ENCODE data around the gene H2AZ2.

The H2AZ2 gene

DNA sequence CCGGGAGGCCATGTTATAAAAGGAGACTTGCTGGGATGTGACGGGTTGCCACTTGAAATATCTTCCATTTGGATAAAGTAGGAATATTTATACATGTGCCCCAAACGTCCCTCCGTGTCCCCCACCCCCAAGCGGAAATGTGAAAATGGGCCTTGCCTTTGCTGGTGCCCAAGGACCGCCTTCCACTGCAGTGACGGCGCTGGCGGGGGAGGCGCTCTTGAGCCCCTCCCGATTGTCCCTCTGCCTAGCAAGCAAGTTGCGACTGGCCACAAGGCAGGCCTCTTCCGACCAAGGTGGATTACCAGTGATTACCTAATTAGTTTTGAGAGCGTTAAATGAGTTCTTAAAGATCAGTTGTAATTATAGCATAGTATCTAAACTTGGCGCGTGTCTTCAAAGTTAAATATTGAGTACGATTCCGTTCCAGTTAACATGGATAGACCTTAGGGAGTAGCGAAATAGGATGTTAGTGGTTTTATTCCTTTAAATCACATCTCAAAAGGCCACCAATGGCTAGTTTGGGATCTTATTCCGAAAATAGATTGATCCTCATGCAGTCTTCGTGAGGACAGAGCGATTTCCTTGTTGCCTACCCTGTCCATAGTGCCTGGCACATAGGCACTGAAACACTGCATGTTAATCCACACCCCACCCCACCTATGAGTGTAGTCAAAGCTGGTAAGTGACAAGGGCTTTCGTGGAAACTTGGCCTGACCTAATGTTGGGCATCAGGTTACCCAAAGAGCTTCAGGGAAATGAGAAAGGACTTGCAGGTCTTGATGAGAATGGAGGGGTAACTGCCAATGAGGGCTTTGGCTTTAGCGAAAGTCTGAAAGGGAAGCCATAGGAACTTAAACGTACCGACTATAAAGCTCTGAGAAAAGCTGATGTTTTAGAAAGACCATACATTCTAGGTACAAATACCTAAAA lies 50.3 kb downstream of the H2AZ2 start:
- DNase-seq (ENCODE audit: low spot score) = peak; percentile 95
- TF ChIP-seq, protein P1, sequence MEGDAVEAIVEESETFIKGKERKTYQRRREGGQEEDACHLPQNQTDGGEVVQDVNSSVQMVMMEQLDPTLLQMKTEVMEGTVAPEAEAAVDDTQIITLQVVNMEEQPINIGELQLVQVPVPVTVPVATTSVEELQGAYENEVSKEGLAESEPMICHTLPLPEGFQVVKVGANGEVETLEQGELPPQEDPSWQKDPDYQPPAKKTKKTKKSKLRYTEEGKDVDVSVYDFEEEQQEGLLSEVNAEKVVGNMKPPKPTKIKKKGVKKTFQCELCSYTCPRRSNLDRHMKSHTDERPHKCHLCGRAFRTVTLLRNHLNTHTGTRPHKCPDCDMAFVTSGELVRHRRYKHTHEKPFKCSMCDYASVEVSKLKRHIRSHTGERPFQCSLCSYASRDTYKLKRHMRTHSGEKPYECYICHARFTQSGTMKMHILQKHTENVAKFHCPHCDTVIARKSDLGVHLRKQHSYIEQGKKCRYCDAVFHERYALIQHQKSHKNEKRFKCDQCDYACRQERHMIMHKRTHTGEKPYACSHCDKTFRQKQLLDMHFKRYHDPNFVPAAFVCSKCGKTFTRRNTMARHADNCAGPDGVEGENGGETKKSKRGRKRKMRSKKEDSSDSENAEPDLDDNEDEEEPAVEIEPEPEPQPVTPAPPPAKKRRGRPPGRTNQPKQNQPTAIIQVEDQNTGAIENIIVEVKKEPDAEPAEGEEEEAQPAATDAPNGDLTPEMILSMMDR (IDR thresholded peaks at IDR 0.05) = no peak
- Histone ChIP-seq H3K27ac (peak overlapping the region; percentile 99 to 100), H3K4me3 (peak overlapping the region; percentile 95)

DNA sequence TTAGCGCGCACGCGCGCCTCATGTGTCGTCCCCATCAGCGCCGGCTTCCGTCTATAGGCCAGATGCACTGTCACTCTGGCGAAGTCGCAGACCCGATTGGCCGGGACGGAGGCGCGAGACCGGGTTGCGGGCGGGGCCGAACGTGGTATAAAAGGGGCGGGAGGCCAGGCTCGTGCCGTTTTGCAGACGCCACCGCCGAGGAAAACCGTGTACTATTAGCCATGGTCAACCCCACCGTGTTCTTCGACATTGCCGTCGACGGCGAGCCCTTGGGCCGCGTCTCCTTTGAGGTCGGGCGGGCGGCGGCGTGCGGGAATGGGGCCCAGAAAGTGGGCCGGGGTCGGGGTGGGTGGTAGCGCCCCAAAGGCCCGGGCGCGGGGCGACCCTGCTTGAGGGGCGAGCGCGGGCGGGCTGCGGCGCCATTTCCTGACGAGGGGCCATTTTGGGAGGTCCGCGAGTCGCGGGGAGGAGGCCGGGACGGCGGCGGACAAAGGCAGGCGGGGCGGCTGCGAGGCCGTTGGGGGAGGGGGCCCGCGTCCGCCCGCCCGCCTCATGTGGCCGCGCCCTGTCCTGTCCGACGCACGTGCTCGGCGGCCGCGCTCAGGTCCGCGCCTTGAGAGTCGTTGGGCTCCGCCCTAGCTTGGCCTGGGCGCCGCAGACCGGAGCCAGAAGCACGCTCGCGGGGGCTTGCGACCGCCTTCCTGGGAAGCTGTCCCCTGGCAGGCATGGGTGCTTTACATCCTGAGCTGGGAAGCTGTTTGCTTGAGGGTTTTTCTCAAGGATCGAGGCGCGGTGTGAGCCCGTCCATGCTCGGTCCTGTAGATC lies 51.2 kb downstream of the H2AZ2 start, which contains the start of gene PPIA:
TSS of gene PPIA (plus strand) at position 178 of the 825 bp plus-strand sequence. CDS start at position 222, 44 bp downstream.
- Histone ChIP-seq H3K27ac (peak within 1 kb of the TSS; percentile 99 to 100), H3K4me3 (peak within 1 kb of the TSS; percentile 95)
- peak; percentile 98 for DNase-seq (ENCODE audit: low spot score)
- TF ChIP-seq, protein P1 (IDR thresholded peaks at IDR 0.05) = no peak

- H3K27ac ChIP-seq = peak overlapping the region; percentile 99 to 100
- TF ChIP-seq, protein P1 (IDR thresholded peaks at IDR 0.05) = no peak
- DNase-seq (ENCODE audit: low spot score) = no peak
- peak overlapping the region; percentile 95 for H3K4me3 ChIP-seq
Observed at GRCh38 chr7:44796034-44796503, 51.8 kb downstream of the H2AZ2 start.

- no peak overlapping the region for H3K27ac ChIP-seq
- TF ChIP-seq, protein P1 (IDR thresholded peaks at IDR 0.05) = no peak
- no peak overlapping the region for H3K4me3 ChIP-seq
- DNase-seq (ENCODE audit: low spot score) = no peak
Observed at GRCh38 chr7:44794331-44794730, 53.6 kb downstream of the H2AZ2 start.

- Histone ChIP-seq H3K27ac (no peak overlapping the region), H3K4me3 (no peak overlapping the region)
- no peak for DNase-seq (ENCODE audit: low spot score)
- TF ChIP-seq, protein P1 (IDR thresholded peaks at IDR 0.05) = no peak
Observed at GRCh38 chr7:44793919-44794318, 54.0 kb downstream of the H2AZ2 start.

GRCh38 chr7:44791278-44792219 lies 56.3 kb downstream of the H2AZ2 start:
- Histone ChIP-seq H3K4me3 (no peak overlapping the region), H3K27ac (peak overlapping the region; percentile 52 to 65)
- TF ChIP-seq, protein P1 (IDR thresholded peaks at IDR 0.05) = no peak
- no peak for DNase-seq (ENCODE audit: low spot score)
